GM12801 (cell line): ENCODE results near the gene NBEA.

Experiments
- CTCF ChIP-seq: IDR thresholded peaks from one replicate; pipeline ENCODE4 v1.5.1; 2011; ENCODE audit warnings: control low read depth; ENCODE audit not compliant: insufficient read length; ENCODE audit errors: extremely low read depth

NBEA gene

GRCh38 chr13:35706721-35707120 is 764.7 kb downstream of the NBEA start:
- TF ChIP-seq CTCF, result no peak

- no peak for TF ChIP-seq CTCF
These were observed 769.8 kb downstream of the NBEA start for GRCh38 chr13:35711909-35712308.

- no peak for TF ChIP-seq CTCF
These were observed 771.1 kb downstream of the NBEA start for GRCh38 chr13:35712907-35713761.

GRCh38 chr13:35714121-35714520 is 772.1 kb downstream of the NBEA start:
- TF ChIP-seq CTCF, result no peak

- TF ChIP-seq CTCF, result no peak
These were observed 772.7 kb downstream of the NBEA start for GRCh38 chr13:35714588-35715377.

GRCh38 chr13:35716186-35716585 is 774.1 kb downstream of the NBEA start:
- TF ChIP-seq CTCF, result no peak

GRCh38 chr13:35716729-35717128 is 774.7 kb downstream of the NBEA start:
- TF ChIP-seq CTCF, result no peak
